Activated T-helper 1 cell treated with Interleukin-2 at 50 U/mL for 16 hours (primary cell): ENCODE results near the gene MAMDC2.

Source experiments
- DNase-seq: peaks from one replicate; pipeline ENCODE4 v3.0.0-alpha.2; 2020; ENCODE audit warnings: low read depth

Gene MAMDC2

DNA sequence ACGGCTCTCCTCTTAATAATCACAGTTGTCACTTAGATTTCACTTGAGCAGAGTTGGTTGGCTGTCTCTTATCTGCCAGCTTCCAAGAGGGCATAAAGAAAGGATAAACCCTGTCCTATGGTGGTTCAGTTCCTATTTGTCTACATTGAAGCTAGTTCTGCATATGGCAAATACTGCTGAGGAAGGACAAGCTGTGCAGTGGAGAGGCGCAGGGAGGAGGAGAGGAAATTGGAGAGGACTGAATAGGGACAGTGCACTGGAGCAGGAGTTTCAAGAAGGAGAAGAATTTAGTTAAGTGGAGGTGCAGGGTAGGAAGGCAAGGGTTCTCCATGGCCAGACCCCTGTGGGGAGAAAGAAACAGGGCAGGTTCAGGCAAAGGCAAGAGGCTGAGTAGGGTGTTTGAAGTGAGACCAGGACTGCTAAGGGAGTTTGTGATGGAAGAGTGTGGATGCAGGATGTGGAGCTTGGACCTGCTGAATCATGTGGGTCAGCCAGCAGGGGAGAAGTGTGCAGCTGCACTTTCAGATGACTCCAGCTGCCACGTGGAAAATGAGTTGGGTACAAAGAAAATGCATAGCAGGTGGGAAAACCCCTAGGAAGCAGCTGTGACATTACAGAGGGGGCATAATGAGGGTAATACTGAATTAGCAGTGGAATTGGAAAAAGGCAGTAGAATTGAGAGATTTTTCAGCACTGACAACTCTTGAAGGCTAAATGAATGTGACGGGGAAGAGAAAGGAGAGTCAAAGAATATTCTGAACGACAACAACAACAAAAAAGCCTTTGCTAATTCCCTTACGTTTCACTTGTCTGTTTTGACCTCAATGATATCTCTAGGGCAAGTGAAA is 66.8 kb downstream of the MAMDC2 start:
- no peak for DNase-seq

DNA sequence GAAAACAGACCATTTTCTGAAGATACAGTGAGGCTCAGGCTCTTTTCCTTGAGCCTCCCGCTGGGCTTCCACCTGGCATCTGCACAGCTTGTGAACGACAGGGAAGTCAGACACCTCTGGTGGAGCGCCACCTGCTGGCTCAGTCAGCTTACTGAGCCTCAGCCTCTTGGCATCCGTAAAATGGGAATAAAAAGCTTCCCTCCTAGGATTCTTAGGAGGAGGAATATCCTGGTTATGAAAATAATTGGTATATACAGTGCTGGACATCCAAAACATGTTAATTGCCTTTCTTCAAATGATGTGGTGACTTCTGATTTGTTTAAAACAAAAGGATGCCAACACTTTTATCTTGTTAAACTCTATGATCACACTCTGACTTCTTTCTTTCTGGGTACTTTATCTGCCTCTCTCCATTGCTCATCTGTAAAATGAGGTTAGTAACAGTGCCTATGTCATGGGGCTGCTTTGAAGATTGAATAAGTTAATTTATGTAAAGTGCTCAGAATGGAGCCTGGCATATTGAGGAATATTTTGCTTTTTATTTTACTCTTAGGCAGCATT is 67.5 kb downstream of the MAMDC2 start:
- peak; percentile 11 for DNase-seq

DNA sequence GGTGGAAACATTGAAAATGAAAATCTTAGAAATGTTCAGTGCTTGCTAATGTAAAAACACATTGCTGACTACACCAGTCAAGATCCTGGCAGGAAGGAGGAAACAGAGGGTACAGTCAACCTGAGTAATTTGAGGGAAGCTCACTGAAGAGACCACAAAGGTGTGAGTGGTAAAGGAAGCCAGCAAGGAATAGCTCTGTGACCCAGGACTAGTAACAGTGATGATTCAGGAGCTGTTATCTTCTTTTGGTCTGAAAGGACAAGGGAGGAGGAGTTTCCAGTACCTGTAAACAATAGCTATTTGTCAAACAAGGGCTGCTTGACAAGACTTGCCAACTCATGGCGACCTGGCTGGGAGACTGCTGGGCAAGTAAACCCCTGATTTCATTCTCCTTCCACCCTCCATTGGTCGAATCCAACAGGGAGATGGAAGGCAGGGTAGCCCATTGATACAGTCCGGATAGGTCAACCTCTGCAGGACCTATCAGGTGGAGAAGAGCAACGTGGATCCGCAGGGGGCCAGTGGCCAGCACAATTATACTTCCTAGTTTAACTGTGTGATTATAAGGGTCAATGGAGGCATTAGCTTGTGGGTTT is 68.1 kb downstream of the MAMDC2 start:
- DNase-seq = no peak

DNA sequence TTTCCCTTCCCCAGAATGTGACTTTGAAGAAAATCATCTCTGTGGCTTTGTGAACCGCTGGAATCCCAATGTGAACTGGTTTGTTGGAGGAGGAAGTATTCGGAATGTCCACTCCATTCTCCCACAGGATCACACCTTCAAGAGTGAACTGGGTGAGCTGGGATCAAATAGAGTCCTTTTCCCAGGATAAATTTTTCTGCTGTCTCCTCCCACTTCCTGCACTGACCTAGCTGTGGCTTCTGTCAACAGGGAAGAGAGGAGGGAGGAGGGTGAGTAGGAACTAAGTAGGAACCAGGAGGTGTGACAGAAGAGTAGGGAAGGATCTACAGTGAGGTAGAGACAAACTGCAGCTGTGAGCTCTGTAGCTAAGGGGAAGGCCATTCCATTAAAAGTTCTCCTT is 69.3 kb downstream of the MAMDC2 start:
- no peak for DNase-seq

DNA sequence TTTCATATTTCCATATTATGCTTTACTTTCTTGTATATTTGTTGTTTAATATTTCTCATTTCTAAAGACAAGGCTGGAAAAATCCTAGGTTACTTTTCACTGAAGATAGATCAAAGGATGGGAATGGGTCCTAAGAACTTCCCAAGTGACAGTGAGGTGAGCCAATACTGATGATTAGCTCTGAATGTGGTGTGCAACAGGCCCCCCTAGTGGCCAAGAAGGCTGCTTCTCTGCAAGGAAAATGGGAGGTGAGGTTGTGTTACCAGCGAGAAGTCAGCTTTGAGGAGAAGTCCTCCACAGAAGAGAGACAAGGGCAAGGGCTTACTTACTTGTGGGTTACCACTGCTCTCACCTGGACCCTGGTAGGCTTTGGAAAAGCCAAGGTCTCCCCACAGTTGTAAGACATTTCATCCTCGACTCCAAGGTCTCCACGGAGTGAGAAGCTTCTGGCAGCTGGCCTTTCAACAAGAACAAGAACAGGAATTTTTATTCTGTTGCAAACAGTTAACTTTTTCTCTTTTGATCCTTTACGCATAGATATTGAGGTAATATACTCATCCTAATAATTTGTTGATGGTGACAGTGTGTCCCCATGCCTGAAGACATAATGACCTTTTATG is 69.9 kb downstream of the MAMDC2 start:
- DNase-seq = no peak

DNA sequence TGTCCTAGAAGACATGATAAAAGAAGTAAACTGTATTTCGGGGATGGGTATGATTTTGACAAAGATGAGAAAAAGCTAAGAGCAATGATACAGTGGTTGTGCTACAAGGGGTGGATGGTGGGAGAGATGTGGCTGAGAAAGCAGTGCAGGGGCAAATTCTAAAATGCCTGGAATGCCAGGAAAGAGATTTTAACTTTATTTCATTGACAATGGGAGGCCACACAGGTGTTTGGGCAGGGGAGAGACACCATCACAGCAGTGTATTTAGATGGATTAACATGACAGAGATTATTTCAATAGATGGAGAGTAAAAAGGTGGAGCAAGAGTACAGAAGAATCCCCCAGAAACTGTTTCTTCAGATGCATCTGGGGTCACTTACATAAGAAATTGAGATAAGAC is 71.2 kb downstream of the MAMDC2 start:
- no peak for DNase-seq

DNA sequence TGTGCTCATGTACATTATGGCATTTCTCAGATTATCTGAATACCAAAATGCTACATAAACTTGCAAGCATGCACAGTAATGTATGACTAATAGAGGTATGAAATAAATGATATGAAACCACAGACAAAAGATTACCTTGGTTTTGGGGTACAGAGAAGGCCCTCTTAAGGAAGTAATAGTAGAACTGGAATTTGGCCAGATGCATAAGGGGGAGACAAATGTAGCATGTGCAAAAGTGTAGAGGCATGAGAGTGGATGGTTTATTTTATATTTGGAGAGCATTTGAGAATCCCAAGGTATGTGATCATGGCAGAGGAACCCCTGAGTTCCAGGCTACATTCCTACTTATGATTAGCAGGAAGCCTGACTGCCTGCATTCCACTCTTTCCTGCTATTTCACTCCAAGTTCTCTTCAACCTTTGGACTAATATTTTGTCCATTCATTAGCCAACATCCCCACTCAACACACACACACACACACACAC is 74.2 kb downstream of the MAMDC2 start:
- no peak for DNase-seq

DNA sequence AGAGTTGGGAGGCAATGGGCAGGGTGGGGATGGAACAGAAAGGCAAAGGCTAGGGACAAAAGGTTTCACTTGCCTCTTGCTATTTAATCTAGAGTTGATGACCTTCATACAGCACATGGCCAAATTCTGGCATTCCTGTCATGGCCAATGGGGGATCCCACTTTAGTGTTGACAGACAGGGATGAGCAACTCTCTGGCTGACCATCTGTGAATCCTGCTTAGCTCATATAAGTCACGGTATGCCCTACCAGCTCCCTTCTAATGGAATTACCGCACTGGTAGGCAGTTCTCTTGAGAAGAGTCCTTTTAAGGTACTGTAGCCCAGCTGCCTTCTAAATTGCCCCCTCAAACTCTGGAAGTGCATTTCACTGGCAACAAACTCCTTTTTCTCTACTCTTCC is 76.1 kb downstream of the MAMDC2 start:
- DNase-seq = no peak

DNA sequence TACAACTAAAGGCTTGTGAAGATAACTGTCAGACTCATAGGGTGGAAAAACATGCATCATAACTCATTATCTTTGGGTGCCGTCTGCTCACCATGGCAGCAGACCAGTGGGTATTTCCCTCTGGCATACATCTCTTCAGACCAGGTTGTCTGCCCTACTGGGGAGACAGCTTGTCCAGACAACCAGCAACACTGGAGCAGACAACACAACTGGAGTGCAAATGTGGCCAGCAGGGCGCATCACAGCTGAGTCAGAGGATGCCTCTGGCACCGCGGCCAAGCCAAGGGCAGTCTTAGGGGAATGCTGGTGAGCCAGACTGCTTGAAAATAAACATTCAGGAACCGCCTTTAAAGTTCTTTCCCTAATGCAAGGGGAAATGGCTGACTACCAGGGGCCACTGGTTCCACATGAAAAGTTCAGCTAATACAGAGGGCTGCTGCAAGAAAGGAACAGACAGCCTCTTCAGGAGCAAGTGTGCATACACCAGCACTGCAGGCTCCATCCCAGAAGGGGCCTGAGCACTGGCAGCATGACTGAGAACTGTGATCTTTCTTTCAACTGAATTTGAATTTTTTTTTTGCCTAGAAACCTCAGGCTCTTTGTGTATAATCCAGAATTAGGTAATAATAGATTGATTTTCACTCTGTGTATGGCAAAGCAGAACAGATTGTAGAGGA is 77.3 kb downstream of the MAMDC2 start:
- DNase-seq = no peak

DNA sequence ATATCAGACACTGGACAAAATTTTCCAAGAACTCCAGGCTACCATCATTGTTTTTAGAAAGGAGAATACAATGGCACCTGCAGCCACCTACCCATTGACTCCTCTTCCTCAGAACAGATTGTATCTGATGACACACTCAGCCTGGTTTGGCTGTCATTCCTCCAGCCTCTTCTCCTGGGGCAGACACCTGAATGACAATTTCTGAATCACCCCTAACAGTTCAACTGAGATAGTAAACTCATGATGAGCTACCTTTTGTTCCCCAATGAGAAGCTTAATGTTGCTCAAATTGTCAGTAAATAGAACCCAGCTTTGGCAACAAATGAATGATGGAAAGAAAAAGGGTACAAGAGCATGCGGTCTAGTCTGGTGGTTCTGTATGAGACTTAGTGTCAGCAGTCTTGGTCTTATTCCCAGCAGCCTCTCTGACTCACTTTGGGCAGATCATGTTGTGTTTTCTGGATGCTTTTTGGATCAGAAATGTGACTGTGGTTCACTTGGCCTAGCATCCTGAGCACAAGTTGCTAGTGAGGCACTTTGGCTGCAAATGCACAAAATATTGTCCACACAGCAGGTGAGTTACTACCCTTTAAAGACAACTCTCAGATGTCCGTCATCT is 78.3 kb downstream of the MAMDC2 start:
- DNase-seq = no peak

DNA sequence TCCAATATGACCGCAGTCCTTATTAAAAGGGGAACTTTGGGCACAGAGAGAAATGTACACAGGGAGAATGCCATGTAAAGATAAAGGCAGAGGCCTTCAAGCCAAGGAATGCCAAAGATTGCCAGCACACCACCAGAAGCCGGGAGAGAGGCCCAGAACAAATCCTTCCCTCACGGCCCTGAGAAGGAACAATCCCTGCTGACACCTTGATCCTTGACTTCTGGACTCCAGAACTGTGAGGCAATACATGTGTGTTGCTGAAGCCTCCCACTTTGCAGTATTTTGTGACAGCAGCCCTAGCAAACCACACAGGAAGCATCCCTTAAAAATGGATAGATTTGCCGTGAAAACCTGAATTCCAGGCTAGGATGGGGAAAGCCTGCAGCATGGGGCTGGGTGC is 80.0 kb downstream of the MAMDC2 start:
- no peak for DNase-seq

DNA sequence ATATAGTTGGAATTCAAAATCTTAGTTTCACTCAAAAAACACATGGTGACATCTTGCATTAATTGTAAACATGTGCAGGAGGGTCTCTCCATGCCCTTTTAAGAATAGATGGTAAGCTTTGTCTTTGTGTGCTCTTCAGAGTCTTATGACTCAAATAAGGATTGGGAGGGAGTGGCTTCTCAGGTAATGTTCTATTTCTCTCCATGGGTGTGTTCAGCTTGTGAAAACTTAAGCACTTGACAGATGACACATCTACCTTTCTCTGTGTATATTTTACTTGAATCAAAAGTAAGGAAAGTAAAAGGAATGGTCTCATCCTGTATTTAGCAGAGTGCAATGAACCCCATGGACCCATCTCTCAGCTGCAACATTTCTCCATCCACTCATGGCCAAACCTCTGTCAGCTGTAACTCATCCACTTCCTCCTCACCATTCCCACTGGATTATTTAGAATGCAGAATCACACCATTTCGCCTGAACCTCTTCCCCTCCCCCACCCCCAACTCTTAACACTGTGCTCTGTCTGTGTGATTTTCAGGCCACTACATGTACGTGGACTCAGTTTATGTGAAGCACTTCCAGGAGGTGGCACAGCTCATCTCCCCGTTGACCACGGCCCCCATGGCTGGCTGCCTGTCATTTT is 82.1 kb downstream of the MAMDC2 start:
- no peak for DNase-seq

DNA sequence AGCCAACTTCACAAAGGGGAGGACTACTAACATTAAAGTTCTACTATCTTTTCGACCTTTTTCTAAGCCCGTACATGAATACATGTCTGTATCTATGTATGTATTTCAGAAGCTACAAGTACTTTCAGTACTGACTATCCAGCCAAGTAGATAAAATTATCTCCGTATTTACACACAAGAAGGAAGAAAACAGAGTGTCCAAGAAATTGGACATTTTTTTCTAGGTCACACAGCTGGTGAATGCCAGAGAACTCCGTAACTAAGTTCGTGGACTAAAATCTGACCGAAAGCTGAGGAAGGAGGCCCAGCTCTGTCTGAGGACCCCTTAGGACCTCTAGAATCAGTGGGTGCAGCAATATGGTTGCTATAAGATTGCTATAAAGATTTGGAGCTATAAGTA is 83.4 kb downstream of the MAMDC2 start:
- DNase-seq = no peak

DNA sequence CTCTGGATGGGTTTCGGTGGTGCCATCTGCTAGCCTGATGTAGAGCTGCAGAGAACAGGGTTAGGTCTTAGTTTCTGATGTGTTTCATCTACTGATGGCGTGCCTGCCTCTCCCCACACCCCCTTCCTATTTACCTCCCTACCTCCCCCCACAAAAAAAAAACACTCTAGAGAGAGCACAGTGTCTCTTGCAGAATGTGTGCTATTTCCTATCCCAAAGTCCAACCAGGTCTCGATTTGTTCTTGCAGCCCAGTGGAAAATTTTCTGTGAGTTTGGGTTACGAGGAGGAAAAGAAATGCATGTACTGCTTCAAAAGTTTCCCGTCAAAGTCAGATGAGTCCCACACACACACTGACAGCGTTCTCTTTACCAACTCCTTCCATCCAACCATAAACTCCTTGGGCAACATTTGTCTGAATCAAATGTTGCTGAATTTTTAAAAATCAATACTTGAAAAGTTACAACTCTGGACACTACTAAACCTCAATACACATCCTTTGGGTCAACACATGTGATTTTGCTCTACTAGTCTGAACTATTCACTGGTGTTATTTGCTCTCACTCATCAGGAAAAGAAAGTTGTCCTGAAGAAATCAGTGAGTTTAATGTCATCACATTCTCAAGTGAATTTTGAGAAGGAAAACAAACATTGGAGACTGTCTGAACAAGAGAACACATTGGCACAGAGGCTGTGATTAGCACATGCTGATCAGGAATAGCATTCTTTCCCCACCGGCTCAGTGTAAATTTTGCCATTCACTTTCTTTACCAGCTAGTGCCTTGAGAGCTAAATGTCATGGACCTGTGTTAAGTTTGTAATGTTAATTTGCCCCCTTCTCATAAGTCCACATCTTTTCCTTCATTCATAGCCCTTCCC is 84.1 kb downstream of the MAMDC2 start:
- DNase-seq = no peak

DNA sequence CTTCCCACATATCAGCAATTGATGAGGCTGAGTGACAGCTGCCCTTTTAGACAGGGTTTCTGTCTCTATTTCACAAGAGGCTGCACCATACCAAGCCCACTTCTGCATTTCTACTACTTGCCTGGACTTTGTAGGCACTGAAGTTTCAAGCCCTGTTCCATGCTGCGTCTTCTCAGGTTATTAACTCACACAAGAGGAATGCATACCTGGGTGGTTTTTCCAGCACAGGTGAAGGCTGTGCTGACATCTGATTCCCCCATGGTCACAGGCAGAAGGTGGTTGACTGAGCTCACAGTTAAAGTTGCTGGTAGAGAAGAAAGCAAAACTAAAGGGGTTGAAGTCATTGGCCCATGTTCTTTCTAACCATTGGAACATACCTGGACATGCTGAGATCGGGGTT is 86.6 kb downstream of the MAMDC2 start:
- DNase-seq = no peak

DNA sequence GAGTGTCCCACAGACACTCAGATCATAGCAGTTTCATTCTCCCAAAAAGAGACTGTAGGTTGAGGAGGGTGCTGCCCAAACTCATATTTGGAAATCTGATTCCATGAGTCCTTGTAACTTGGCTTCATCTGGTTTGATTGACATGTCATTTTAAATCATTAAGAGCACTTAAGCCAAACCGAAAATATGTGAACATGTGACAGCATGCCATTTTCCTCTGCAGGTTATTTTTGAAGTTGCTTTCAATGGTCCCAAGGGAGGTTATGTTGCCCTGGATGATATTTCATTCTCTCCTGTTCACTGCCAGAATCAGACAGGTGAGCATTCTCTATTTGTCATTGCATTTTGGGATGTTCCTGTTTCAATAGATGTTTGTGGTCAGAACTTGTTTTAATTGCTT is 87.6 kb downstream of the MAMDC2 start:
- DNase-seq = no peak

DNA sequence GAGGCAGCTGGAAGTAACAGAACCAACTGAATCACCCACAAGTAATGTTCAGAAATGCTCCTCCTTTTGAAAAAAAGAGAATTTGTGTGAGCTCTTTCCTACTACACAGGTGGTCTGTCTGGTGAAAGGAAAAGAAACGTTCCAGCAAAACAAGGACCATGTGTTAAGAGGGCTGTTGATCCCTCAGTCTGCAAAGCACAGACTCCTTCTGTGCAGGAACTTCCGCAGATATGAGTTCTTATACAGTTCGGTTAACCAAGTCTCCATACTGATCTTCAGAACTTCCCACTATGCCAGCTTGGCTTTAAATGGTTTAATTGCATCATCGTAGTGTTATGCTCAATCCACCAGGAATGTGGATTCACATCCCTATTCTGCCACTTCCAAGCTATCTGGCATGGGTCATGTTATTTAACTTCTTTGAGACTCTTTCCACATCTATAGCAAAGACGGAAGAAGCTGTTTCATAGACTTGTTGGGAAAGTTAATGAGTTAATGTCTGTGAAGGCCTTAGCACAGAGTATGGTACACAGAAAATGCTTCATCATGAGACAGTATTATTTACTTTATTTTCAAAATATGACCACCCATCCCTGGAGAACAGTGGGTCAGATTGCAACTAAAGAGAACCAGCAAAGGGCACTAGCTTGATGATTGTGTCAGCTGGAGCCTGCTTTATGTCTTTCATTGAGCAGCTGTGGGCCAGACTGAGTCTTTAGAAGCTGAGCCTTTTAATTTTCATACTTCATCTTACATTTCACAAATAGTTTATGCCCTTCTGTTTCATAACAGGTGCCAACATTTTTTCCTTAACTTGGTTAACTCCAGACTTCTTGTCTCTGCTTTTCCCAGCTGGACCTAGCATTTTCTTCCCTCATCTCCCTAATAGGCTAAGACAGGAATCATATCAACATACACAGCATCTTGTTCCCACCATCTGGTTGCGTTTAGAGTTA is 89.9 kb downstream of the MAMDC2 start:
- no peak for DNase-seq

DNA sequence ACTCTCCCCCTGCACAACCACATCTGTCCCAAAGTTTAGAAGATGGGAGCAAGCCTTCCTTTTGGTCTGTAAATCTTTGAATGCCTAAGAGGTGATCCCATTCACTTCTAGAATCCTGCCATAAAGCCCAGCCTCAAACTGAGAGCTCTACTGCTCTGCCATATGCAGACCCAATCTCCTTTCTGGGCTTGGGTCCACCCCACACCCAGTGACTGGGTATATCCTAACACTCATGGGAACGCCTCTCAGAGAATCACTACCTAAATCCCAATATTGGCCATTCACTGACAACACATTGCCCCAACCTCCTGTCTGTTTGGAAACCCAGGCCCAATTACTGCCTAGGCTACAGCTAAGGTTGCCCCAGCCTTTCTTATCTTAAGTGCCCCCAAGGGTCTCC is 90.7 kb downstream of the MAMDC2 start:
- no peak for DNase-seq

DNA sequence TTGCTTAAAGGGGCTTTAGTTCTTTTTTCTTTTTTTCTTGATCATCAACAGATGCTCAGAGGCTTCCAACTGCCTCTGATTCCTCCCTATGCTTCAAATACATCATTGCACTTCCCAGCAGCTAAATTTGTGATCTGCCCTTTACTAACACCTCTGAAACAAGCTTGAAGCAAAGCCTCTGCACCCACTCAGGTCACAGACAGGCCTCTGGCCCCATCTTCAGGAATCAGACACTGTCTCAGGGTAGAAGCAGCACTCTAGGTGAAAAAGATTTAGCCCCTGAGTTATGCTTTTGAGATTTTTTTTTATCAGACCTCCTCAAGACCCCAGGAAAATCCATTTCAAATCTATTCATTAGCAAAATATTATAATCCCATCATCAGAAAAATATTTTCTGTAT is 91.5 kb downstream of the MAMDC2 start:
- DNase-seq = no peak
